ENCODE results near the gene KSR2.
"Not testable (repeated sequence)": the region's sequence is repeated elsewhere in the genome, so short reads cannot be mapped to it uniquely, and the experiment has no call there.

KSR2 gene

DNA sequence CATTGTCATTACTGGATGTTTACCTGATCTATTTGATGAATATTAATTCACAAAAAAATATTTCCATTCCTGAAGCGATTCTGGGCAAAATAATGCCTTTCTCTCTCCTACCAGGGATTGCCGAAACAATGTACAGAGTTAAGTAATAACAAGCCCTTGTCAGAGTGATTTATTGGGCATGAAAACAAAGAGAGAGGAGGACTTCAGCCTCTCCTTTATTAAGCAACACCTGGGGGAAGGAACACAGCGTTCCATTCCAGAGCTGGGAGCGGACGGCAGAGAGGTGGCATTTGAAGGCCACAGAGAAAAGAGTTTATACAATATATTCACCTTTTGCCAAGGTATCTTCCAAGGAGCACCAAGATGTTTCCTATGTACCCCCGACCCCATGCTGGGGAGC is 165.8 kb downstream of the KSR2 start:
- no peak for DNase-seq (ENCODE audit: low read depth in 2 of 2)
- TF ChIP-seq, protein P1, sequence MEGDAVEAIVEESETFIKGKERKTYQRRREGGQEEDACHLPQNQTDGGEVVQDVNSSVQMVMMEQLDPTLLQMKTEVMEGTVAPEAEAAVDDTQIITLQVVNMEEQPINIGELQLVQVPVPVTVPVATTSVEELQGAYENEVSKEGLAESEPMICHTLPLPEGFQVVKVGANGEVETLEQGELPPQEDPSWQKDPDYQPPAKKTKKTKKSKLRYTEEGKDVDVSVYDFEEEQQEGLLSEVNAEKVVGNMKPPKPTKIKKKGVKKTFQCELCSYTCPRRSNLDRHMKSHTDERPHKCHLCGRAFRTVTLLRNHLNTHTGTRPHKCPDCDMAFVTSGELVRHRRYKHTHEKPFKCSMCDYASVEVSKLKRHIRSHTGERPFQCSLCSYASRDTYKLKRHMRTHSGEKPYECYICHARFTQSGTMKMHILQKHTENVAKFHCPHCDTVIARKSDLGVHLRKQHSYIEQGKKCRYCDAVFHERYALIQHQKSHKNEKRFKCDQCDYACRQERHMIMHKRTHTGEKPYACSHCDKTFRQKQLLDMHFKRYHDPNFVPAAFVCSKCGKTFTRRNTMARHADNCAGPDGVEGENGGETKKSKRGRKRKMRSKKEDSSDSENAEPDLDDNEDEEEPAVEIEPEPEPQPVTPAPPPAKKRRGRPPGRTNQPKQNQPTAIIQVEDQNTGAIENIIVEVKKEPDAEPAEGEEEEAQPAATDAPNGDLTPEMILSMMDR (IDR thresholded peaks at IDR 0.05; ENCODE audit: low read depth, low read length) = no peak
- H3K4me3 ChIP-seq (replicated peaks in 1 of 2; ENCODE audit: low read depth in 2 of 2, low read length in 2 of 2) = no peak overlapping the region

DNA sequence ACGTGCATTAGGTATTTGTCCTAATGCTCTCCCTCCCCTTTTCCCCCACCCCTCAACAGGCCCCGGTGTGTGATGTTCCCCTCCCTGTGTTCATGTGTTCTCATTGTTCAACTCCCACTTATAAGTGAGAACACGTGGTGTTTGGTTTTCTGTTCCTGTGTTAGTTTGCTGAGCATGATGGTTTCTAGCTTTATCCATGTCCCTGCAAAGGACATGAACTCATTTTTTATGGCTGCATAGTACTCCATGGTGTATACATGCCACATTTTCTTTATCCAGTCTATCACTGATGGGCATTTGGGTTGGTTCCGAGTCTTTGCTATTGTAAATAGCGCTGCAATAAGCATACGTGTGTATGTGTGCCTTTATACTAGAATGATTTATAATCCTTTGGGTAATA is 168.1 kb downstream of the KSR2 start:
- not testable (repeated sequence) for DNase-seq (ENCODE audit: low read depth in 2 of 2); H3K4me3 ChIP-seq (replicated peaks in 1 of 2; ENCODE audit: low read depth in 2 of 2, low read length in 2 of 2)

DNA sequence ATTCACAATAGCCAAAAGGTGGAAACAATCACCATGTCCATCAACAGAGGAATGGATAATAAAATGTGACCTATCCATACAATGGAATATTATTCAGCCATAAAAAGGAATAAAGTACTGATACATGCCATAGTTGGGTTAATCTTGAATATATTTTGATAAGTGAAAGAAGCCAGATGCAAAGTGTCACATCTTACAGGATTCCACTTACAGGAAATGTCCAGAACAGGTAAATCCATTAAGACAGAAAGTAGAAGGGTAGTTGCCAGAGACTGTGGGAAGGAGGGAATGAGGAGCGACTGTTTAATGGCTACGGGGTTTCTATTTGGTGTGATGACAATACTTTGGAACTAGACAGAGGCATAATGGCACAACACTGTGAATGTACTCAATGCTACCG is 171.6 kb downstream of the KSR2 start:
- no peak overlapping the region for H3K4me3 ChIP-seq (replicated peaks in 1 of 2; ENCODE audit: low read depth in 2 of 2, low read length in 2 of 2)
- no peak for DNase-seq (ENCODE audit: low read depth in 2 of 2)
- TF ChIP-seq, protein P1 (IDR thresholded peaks at IDR 0.05; ENCODE audit: low read depth, low read length) = no peak

DNA sequence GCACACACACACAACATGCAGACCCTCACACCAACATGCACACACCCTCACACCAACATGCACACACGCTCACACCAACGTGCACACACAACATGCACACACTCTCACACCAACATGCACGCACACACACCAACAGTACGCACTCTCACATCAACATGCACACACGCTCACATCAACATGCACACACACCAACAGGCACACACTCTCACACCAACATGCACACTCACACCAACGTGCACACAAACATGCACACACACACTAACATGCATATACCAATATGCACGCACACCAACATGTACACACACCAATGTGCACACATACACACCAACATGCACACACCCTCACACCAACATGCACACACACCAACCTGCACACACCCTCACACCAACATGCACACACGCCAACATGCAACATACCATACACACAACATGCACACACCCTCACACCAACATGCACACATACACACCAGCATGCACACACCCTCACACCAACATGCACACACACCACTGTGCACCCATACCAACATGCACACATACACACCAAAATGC is 175.8 kb downstream of the KSR2 start:
- H3K4me3 ChIP-seq (replicated peaks in 1 of 2; ENCODE audit: low read depth in 2 of 2, low read length in 2 of 2) = no peak overlapping the region
- DNase-seq (ENCODE audit: low read depth in 2 of 2) = no peak
- TF ChIP-seq, protein P1 (IDR thresholded peaks at IDR 0.05; ENCODE audit: low read depth, low read length) = no peak

DNA sequence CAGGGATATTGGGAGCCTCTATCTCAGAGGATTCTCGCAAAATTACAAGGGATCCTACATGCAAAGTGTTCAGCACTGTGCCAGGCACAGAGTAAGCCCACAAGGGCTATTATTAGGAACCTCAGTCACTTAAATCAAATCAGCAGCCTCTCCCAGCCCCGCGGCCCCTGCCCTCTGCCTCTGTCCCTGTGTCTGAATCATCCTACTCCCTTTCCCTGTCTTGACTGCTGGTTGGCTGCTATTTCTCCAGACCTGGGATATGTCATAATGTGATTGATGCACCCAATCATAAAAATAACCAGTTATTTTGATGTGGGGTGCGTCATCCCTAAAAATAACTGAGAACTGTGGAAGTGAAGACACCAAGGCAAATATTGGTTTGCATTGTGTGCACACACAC is 176.3 kb downstream of the KSR2 start:
- TF ChIP-seq, protein P1 (IDR thresholded peaks at IDR 0.05; ENCODE audit: low read depth, low read length) = no peak
- DNase-seq (ENCODE audit: low read depth in 2 of 2) = no peak

DNA sequence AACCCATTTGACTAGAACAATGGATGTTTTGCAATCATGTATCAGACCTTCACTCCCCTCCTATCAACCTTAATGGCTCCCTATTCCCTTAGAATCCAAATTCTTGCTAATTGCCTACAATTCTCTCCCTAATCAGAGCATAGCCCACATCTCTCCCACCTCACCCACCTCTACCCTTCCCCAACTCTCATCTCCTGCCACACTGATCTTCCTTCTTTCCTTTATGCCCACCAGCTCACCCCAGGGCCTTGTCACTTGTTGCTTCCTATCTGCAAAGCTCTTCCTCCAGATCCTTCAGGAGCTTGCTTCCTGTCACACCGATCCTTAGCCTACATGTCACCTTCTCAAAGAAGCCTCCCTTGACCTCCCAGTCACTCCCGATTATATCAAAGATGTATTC is 177.8 kb downstream of the KSR2 start:
- TF ChIP-seq, protein P1 (IDR thresholded peaks at IDR 0.05; ENCODE audit: low read depth, low read length) = no peak
- no peak overlapping the region for H3K4me3 ChIP-seq (replicated peaks in 1 of 2; ENCODE audit: low read depth in 2 of 2, low read length in 2 of 2)
- DNase-seq (ENCODE audit: low read depth in 2 of 2) = no peak

More for the DNA sequence above, 176.3 kb downstream of the KSR2 start:
- no peak overlapping the region for H3K4me3 ChIP-seq (replicated peaks in 1 of 2; ENCODE audit: low read depth in 2 of 2, low read length in 2 of 2)

DNA sequence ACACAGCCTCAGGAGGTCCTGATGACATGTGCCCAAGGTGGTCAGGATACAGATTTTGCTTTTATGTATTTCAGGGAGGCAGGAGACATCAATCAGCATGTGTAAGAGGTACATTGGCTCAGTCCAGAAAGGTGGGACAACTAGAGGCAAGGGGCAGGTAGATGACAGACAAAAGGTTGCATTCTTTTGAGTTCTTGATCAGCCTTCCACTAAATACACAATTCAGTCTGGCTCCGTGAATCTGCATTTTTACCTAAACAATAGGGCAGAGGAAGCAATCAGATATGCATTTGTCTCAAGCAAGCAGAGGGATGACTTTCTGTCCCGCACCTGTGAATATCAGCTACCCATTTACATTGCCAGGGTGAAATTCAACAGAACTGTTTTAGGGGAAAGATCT is 178.6 kb downstream of the KSR2 start:
- TF ChIP-seq, protein P1 (IDR thresholded peaks at IDR 0.05; ENCODE audit: low read depth, low read length) = no peak
- DNase-seq (ENCODE audit: low read depth in 2 of 2) = no peak

More for the DNA sequence above, 178.6 kb downstream of the KSR2 start:
- H3K4me3 ChIP-seq (replicated peaks in 1 of 2; ENCODE audit: low read depth in 2 of 2, low read length in 2 of 2) = no peak overlapping the region
